ENCODE results near the gene LCE1C. TPM values are rescaled to one million over a fixed set of nuclear protein-coding genes. Genes with fewer than 3 reads are reported as not detected.

The LCE1C gene
- not detected in 2 replicates for total RNA-seq
- polyA plus RNA-seq = not detected in 2 replicates
- not detected in 2 replicates for polyA plus RNA-seq (2011; cell fraction: cytosol; rRNA removed)
- polyA plus RNA-seq (2011; cell fraction: nucleus; rRNA removed) = not detected in 2 replicates
- not detected in 2 replicates for polyA plus RNA-seq (2012)
- polyA minus RNA-seq = not detected in 2 replicates
- not detected for polyA minus RNA-seq (2011; cell fraction: cytosol; rRNA and poly(A)+ RNA removed)
- polyA minus RNA-seq (2011; cell fraction: nucleus; rRNA and poly(A)+ RNA removed) = not detected in 2 replicates
- not detected for Bru-seq, nascent RNA
- not detected for BruChase-seq, experiment 1, labeled RNA remaining after a 6-hour chase
- BruChase-seq, experiment 2, labeled RNA remaining after a 2-hour chase = not detected
- long read RNA-seq = 0 reads

- Histone ChIP-seq H3K27me3 (ENCODE audit: control insufficient read depth in 2 of 2, insufficient read depth in 2 of 2, low read length in 2 of 2) (no peaks in the 10 kb centered on the region), H3K79me2 (ENCODE audit: control insufficient read depth, insufficient read depth, low read length) (no peaks in the 10 kb centered on the region), H2AFZ (ENCODE audit: low read depth, low read length) (no peak within 1 kb of the TSS), H3K9ac (replicated peaks; ENCODE audit: extremely low read depth, insufficient read depth, low read length) (no peak within 1 kb of the TSS), H3K4me3 (replicated peaks in 1 of 3; ENCODE audit: insufficient read depth in 1 of 3, low read depth in 1 of 3, low read length in 3 of 3) (no peak within 1 kb of the TSS), H3K36me3 (ENCODE audit: control insufficient read depth in 2 of 2, extremely low read depth in 1 of 2, insufficient read depth in 2 of 2, low read length in 2 of 2) (no peaks in the 10 kb centered on the region), H3K27ac (ENCODE audit: insufficient read depth, low read depth, low read length) (no peak within 1 kb of the TSS), H3K9me1 (replicated peaks; ENCODE audit: control insufficient read depth, extremely low read depth, insufficient read depth, low read length) (no peaks in the 10 kb centered on the region), H3K9me3 (replicated peaks; ENCODE audit: control insufficient read depth, insufficient read depth, low read length) (no peaks in the 10 kb centered on the region), H4K20me1 (replicated peaks; ENCODE audit: control insufficient read depth, extremely low read depth, insufficient read depth, low read length) (no peaks in the 10 kb centered on the region), H3K4me1 (ENCODE audit: control insufficient read depth, extremely low read depth, insufficient read depth, low read length) (no peaks in the 10 kb centered on the region), H3K4me2 (ENCODE audit: insufficient read depth, low read length) (no peak within 1 kb of the TSS)
- TF ChIP-seq GATA2 (IDR thresholded peaks at IDR 0.05; ENCODE audit: insufficient read depth, insufficient read length, low read depth, low read length) (no peak), MYC (IDR thresholded peaks at IDR 0.05; ENCODE audit: low read depth, low read length) (no peak), MAX (IDR thresholded peaks at IDR 0.05; ENCODE audit: insufficient read depth, insufficient read length) (no peak), POLR2A (IDR thresholded peaks at IDR 0.05; ENCODE audit: low read depth, low read length) (no peak), POLR2AphosphoS5 (IDR thresholded peaks at IDR 0.05; ENCODE audit: insufficient read depth, low read depth, low read length) (no peak), CTCF (IDR thresholded peaks at IDR 0.05; ENCODE audit: extremely low read depth in 1 of 2, insufficient read depth in 1 of 2, low read depth in 1 of 2, low read length in 2 of 2) (no peak), EZH2 (IDR thresholded peaks at IDR 0.05; ENCODE audit: borderline replicate concordance, low read depth, low read length, severe bottlenecking) (no peak), FOS (IDR thresholded peaks at IDR 0.05; ENCODE audit: borderline replicate concordance, insufficient read depth, low read length) (no peak), JUN (IDR thresholded peaks at IDR 0.05; ENCODE audit: borderline replicate concordance, insufficient read depth, insufficient read length, low read depth) (no peak)
- CTCF ChIA-PET = no interaction called here
- BruUV-seq (replicated peaks) = no TSS peak
- dilution Hi-C loops (cut with MboI; ENCODE audit: extremely low pct_ligation_motif_present, low sequenced_read_pairs) = no loop called here
- POLR2A ChIA-PET = no interaction called here
- intact Hi-C loops (cut with micrococcal nuclease) = no loop called here
- DNase-seq (ENCODE audit: low read depth, low spot score) (no peak), FAIRE-seq (no peak)
These were observed at the start of gene LCE1C for GRCh38 chr1:152806576-152806975. Gene LCE1C, minus strand, starts transcription at chr1:152806651. Its CDS starts 1,173 bp downstream, at chr1:152805478.

Data from endothelial cell of umbilical vein (primary cell).